ENCODE results near the gene RALGAPB.

DNA sequence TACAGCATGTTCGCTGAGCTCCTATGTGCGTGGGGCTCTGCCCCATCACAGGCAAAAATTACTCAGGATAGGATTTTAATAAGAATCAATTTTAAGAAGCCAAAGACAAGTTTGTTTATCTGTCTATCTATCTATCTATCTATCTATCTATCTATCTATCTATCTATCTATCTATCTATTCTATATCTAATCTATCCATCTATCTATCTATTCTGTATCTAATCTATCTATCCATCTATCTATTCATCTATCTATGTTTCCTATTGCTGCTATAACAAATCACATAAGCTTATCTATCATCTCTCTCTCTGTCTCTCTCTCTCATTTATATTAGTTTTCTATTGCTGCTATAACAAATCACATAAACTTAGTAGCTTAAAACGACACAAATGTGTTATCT, 130.6 kb downstream of the RALGAPB start:
- TF ChIP-seq, protein P1, sequence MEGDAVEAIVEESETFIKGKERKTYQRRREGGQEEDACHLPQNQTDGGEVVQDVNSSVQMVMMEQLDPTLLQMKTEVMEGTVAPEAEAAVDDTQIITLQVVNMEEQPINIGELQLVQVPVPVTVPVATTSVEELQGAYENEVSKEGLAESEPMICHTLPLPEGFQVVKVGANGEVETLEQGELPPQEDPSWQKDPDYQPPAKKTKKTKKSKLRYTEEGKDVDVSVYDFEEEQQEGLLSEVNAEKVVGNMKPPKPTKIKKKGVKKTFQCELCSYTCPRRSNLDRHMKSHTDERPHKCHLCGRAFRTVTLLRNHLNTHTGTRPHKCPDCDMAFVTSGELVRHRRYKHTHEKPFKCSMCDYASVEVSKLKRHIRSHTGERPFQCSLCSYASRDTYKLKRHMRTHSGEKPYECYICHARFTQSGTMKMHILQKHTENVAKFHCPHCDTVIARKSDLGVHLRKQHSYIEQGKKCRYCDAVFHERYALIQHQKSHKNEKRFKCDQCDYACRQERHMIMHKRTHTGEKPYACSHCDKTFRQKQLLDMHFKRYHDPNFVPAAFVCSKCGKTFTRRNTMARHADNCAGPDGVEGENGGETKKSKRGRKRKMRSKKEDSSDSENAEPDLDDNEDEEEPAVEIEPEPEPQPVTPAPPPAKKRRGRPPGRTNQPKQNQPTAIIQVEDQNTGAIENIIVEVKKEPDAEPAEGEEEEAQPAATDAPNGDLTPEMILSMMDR (IDR thresholded peaks at IDR 0.05; ENCODE audit: low read length): no peak
- no peak for TF ChIP-seq EZH2 (optimal IDR thresholded peaks at IDR 0.05; ENCODE audit: low read depth, low read length)
- no peak for TF ChIP-seq EZH2phosphoT487 (IDR thresholded peaks at IDR 0.05; ENCODE audit: low read length)

Data from MM.1S (cell line).